Endothelial cell of umbilical vein (primary cell): ENCODE measurements around the gene ANKIB1. TPM values are rescaled to one million over a fixed set of nuclear protein-coding genes. Genes with fewer than 3 reads are reported as not detected.

ENCODE experiments used
- BruUV-seq: library from RNA; stranded (reverse); fragments of 400-500 nt; replicated peaks from 2 replicates; lab custom pipeline; 2021; lab: Mats Ljungman, UMichigan
- CTCF ChIA-PET: fragments of 300-600, 350-600 bp; sonication (Branson Sonifier 250); formaldehyde crosslinking; loops from one replicate; lab custom pipeline; 2021; ENCODE audit warnings: antibody characterized with exemption, inconsistent platforms; lab: Charles Lee
- POLR2A ChIA-PET: fragments of 300-600, 350-600 bp; sonication (Branson Sonifier 250); formaldehyde crosslinking; loops from one replicate; lab custom pipeline; 2021; ENCODE audit warnings: antibody characterized with exemption, inconsistent platforms; lab: Charles Lee
- DNase-seq: peaks from one replicate; pipeline ENCODE4 v3.0.0-alpha.2; 2011; ENCODE audit warnings: low read depth, low spot score
- FAIRE-seq: peaks from 2 replicates; lab custom pipeline; 2011; peaks lifted over from hg19 to GRCh38; lab: Jason Lieb, UNC
- H2AFZ ChIP-seq: 2 replicates; pipeline ENCODE4 v1.6.0; 2012; ENCODE audit warnings: low read depth, low read length, control low read depth, inconsistent platforms
- H3K27ac ChIP-seq: 2 replicates; pipeline ENCODE4 v1.5.1; 2011; ENCODE audit warnings: low read depth, mild to moderate bottlenecking, control low read depth, low read length, moderate library complexity; ENCODE audit not compliant: insufficient read depth
- H3K27me3 ChIP-seq, 2 experiments: 2 replicates each; pipeline versions ENCODE4 v1.6.0 to v1.6.1; 2011; ENCODE audit warnings: low read length in 2 of 2, mixed read lengths in 1 of 2; ENCODE audit not compliant: control insufficient read depth in 2 of 2, insufficient read depth in 2 of 2
- H3K36me3 ChIP-seq, 2 experiments: 2 replicates in 1 of 2; 3 replicates in 1 of 2; pipeline ENCODE4 v1.5.1; 2011; ENCODE audit warnings: low read length in 2 of 2, mild to moderate bottlenecking in 1 of 2, moderate library complexity in 1 of 2; ENCODE audit not compliant: control insufficient read depth in 2 of 2, insufficient read depth in 2 of 2; ENCODE audit errors: extremely low read depth in 1 of 2
- H3K4me1 ChIP-seq: 3 replicates; pipeline ENCODE4 v1.5.1; 2011; ENCODE audit warnings: mild to moderate bottlenecking, low read length; ENCODE audit not compliant: control insufficient read depth, insufficient read depth; ENCODE audit errors: extremely low read depth
- H3K4me2 ChIP-seq: 2 replicates; pipeline ENCODE4 v1.6.1; 2011; ENCODE audit warnings: low read length, control low read depth, mixed read lengths; ENCODE audit not compliant: insufficient read depth
- H3K4me3 ChIP-seq, 3 experiments: fragments of 200-600 bp in 1 of 3; sonication (generic), shearing (Covaris generic) in 1 of 3; replicated peaks in 1 of 3; 2 replicates each; pipeline ENCODE4 v1.5.1; 2011 to 2016; ENCODE audit warnings: control low read depth in 3 of 3, low read length in 3 of 3, mild to moderate bottlenecking in 2 of 3, inconsistent platforms in 1 of 3, low read depth in 1 of 3, moderate library complexity in 1 of 3; ENCODE audit not compliant: insufficient read depth in 1 of 3
- H3K79me2 ChIP-seq: 2 replicates; pipeline ENCODE4 v1.6.0; 2012; ENCODE audit warnings: low read length, inconsistent platforms; ENCODE audit not compliant: control insufficient read depth, insufficient read depth
- H3K9ac ChIP-seq: replicated peaks from 2 replicates; pipeline ENCODE3; 2011; ENCODE audit warnings: low read length, control low read depth; ENCODE audit not compliant: insufficient read depth; ENCODE audit errors: extremely low read depth
- H3K9me1 ChIP-seq: replicated peaks from 3 replicates; pipeline ENCODE4 v1.6.0; 2011; ENCODE audit warnings: mild to moderate bottlenecking, low read length; ENCODE audit not compliant: control insufficient read depth, insufficient read depth; ENCODE audit errors: extremely low read depth
- H3K9me3 ChIP-seq: replicated peaks from 2 replicates; pipeline ENCODE4 v1.5.1; 2012; ENCODE audit warnings: low read length, inconsistent platforms; ENCODE audit not compliant: control insufficient read depth, insufficient read depth
- H4K20me1 ChIP-seq: replicated peaks from 2 replicates; pipeline ENCODE3; 2011; ENCODE audit warnings: mild to moderate bottlenecking, low read length; ENCODE audit not compliant: control insufficient read depth, insufficient read depth; ENCODE audit errors: extremely low read depth
- CTCF ChIP-seq, 2 donors: IDR thresholded peaks; 1 replicate in 1 of 2; 2 replicates in 1 of 2; pipeline ENCODE4 v1.5.1; 2011; ENCODE audit warnings: low read length in 2 of 2, mild to moderate bottlenecking in 2 of 2, moderate library complexity in 2 of 2, control low read depth in 1 of 2, inconsistent platforms in 1 of 2, low read depth in 1 of 2; ENCODE audit not compliant: insufficient read depth in 1 of 2; ENCODE audit errors: extremely low read depth in 1 of 2
- EZH2 ChIP-seq: IDR thresholded peaks from 2 replicates; pipeline ENCODE4 v1.6.1; 2012; ENCODE audit warnings: borderline replicate concordance, low read depth, mild to moderate bottlenecking, moderate library complexity, low read length, inconsistent platforms; ENCODE audit not compliant: severe bottlenecking
- FOS ChIP-seq: IDR thresholded peaks from 2 replicates; pipeline ENCODE4 v1.6.1; 2011; ENCODE audit warnings: mild to moderate bottlenecking, low read length, moderate library complexity, borderline replicate concordance; ENCODE audit not compliant: insufficient read depth
- GATA2 ChIP-seq: IDR thresholded peaks from 2 replicates; pipeline ENCODE4 v1.7.0; 2011; ENCODE audit warnings: low read depth, mild to moderate bottlenecking, moderate library complexity, mixed read lengths, low read length; ENCODE audit not compliant: insufficient read length, insufficient read depth
- JUN ChIP-seq: IDR thresholded peaks from 2 replicates; pipeline ENCODE4 v1.6.1; 2011; ENCODE audit warnings: borderline replicate concordance, low read depth; ENCODE audit not compliant: insufficient read length, insufficient read depth
- POLR2AphosphoS5 ChIP-seq: IDR thresholded peaks from 2 replicates; pipeline ENCODE4 v1.6.1; 2012; ENCODE audit warnings: low read depth, mild to moderate bottlenecking, control low read depth, low read length, moderate library complexity; ENCODE audit not compliant: insufficient read depth
- dilution Hi-C: fragments of 300-500 bp; cut with MboI; formaldehyde crosslinking; loops from one replicate; pipeline ENCODE4 v1.15.0; 2019; ENCODE audit warnings: low sequenced_read_pairs; ENCODE audit not compliant: extremely low pct_ligation_motif_present
- intact Hi-C: fragments of 100-400 bp; cut with micrococcal nuclease; formaldehyde crosslinking; loops from one replicate; pipeline ENCODE4 v1.10.0; 2022
- polyA plus RNA-seq, 4 experiments: library from polyadenylated mRNA; depleted of rRNA in 3 of 4; stranded (reverse) in 3 of 4; unstranded in 1 of 4; fragments of >200 nt; gene quantifications; 2 replicates each; pipeline versions ENCODE4 v1.2.1 to v1.2.3, GENCODE V29; 2011 to 2012; ENCODE audit warnings: missing spikeins in 1 of 4
- total RNA-seq: library from RNA; stranded (reverse); gene quantifications from 2 replicates; pipeline ENCODE4 v1.2.3, GENCODE V29; 2021

ANKIB1 gene
- total and polyA plus RNA-seq, 2 donors (not counting 3 experiments of a cell fraction or from before 2014, with no cell fraction given): 16.9 to 56.5 TPM

DNA sequence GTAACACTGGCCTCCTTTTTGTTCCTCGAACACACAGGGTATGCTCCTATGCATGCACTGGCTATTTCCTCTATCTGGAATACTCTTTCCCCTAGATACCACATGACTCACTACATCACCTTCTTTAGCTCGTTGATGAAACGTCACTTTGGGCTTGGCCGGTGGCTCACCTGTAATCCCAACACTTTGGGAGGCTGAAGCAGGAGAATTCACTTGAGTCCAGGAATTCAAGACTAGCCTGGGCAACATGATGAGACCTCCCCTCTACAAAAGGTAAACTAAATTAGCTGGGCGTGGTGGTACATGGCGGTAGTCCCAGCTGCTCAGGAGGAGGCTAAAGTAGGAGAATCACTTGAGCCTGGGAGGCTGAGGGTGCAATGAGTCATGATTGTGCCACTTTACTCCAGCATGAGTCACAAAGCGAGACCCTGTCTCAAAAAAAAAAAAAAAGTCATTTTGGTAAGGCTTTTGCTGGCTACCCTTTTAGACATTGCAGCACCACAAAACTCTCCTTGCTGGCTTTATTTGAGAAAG, 14.5 kb downstream of the ANKIB1 start:
- Histone ChIP-seq H3K9me1 (no peaks in the 10 kb centered on the region), H3K27ac (no peak overlapping the region), H3K36me3 (peaks cover 0 to 3% of the 10 kb centered on the region in 2 experiments), H3K9me3 (no peaks in the 10 kb centered on the region), H3K79me2 (peaks cover 46% of the 10 kb centered on the region), H3K27me3 (no peaks in the 10 kb centered on the region), H3K9ac (no peak overlapping the region), H4K20me1 (peaks cover 4% of the 10 kb centered on the region), H3K4me3 (no peak overlapping the region), H3K4me1 (no peaks in the 10 kb centered on the region), H3K4me2 (no peak overlapping the region), H2AFZ (no peak overlapping the region)
- CTCF ChIA-PET: no interaction called here
- dilution Hi-C loops: no loop called here
- DNase-seq: no peak
- POLR2A ChIA-PET: no interaction called here
- intact Hi-C loops: no loop called here
- BruUV-seq: no TSS peak
- no peak for FAIRE-seq
- TF ChIP-seq GATA2 (no peak), FOS (no peak), EZH2 (no peak), JUN (no peak), POLR2AphosphoS5 (no peak), CTCF (IDR thresholded peaks at IDR 0.05; ENCODE audit: extremely low read depth in 1 of 2, insufficient read depth in 1 of 2, low read depth in 1 of 2, low read length in 2 of 2) (no peak)
